ENCODE measurements around the gene TAAR8. TPM values are rescaled to one million over a fixed set of nuclear protein-coding genes. Genes with fewer than 3 reads are reported as not detected.

The TAAR8 gene
- total RNA-seq, 2 donors from 2014 or later, result not detected

Other genes with a start within 250 kb of the TAAR8 start
- gene MOXD1, start 151.2 kb upstream of the TAAR8 start, total RNA-seq, result 1 to 10 TPM in 1 of 2 donors, under 1 TPM in 1; 0.79 to 4.2 TPM
- gene STX7, start 39.6 kb upstream of the TAAR8 start, total RNA-seq, result 10 to 100 TPM; 52.4 to 70.9 TPM
- not detected for gene TAAR9, start 14.4 kb upstream of the TAAR8 start, total RNA-seq
- gene TAAR6, start 17.6 kb downstream of the TAAR8 start, total RNA-seq, result not detected
- gene TAAR5, start 37.1 kb downstream of the TAAR8 start, total RNA-seq, result not detected
- not detected for gene TAAR2, start 71.6 kb downstream of the TAAR8 start, total RNA-seq
- gene TAAR1, start 106.5 kb downstream of the TAAR8 start, total RNA-seq, result not detected
- gene VNN1, start 161.4 kb downstream of the TAAR8 start, total RNA-seq, result 1 to 10 TPM; 3.2 to 9.7 TPM
- 1 to 10 TPM in 1 of 2 donors, under 1 TPM in 1; 0.95 to 1.1 TPM for gene VNN2, start 205.2 kb downstream of the TAAR8 start, total RNA-seq
- 10 to 100 TPM; 13.4 to 17.1 TPM for gene SLC18B1, start 246.0 kb downstream of the TAAR8 start, total RNA-seq

All from left colon (tissue), 2 donors.